ENCODE results near the gene PFDN6. TPM values are rescaled to one million over a fixed set of nuclear protein-coding genes. Genes with fewer than 3 reads are reported as not detected.

PFDN6 gene
- total and polyA plus RNA-seq, 9 of the 15 experiments (the other 6 are each of a cell fraction or from before 2014, with no cell fraction given), result 6.8 to 475 (median 216) TPM

DNA sequence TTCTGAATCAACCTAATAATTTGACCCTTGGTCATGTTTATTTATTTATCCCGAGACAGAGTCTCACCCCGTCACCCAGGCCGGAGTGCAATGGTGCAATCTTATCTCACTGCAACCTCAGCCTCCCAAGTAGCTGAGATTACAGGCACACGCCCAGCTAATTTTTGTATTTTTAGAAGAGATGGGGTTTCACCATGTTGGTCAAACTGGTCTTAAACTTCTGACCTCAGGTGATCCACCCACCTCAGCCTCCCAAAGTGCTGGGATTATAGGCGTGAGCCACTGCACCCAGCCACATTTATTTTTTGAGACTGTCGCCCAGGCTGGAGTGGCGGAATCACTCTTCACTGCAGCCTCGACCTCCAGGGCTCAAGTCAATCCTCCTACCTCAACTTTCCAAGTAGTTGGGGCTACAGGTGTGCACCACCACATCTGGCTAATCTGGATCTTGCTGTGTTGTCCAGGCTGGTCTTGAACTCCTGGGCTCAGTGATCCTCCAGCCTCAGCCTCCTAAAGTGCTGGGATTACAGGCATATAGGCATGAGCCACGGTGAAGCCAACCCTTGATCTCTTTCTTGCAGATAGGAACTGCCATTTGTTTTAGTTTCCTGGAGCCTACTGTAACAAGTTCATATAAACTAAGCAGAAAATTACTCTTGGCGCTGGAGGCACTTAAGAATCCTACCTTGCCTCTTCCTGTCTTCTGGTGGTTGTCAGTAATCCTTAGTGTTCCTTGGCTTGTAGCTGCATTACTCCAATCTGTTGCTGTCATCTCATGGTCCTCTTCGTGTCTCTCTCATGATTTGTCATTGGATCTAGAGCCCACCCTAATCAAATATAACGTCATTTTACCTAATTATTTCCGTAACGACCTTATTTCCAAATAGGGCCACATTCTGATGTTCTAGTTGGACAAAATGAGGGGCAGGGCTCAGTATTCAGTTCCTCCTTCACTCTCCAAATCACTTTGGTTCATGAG, 15.2 kb upstream of the PFDN6 start (continued):
- TF ChIP-seq SAP30 (IDR thresholded peaks at IDR 0.05; ENCODE audit: borderline replicate concordance, insufficient read depth, low read depth, low read length, poor library complexity, severe bottlenecking) (no peak), ZBED1 (IDR thresholded peaks at IDR 0.05) (0 out of 2 replicates have a peak, but pooled peaks have one; percentile 29), MCM5 (IDR thresholded peaks at IDR 0.05; ENCODE audit: low read depth) (no peak), HDAC1 (IDR thresholded peaks at IDR 0.05) (peak; percentile 47 to 76; a peak in 2 of 4 replicates), CHD1 (IDR thresholded peaks at IDR 0.05; ENCODE audit: low read length) (peak; percentile 53), RBM17 (IDR thresholded peaks at IDR 0.05; ENCODE audit: borderline replicate concordance, low read depth, low read length) (no peak), POLR2B (IDR thresholded peaks at IDR 0.05; ENCODE audit: low read depth, partially characterized antibody) (peak; percentile 59), HNRNPH1 (optimal IDR thresholded peaks at IDR 0.05; ENCODE audit: low read depth, low read length) (no peak), SUPT5H (IDR thresholded peaks at IDR 0.05) (peak; percentile 64), E2F3 (CRISPR knock-in tag; IDR thresholded peaks at IDR 0.05) (no peak), RBM15 (IDR thresholded peaks at IDR 0.05; ENCODE audit: insufficient read depth, low read length) (no peak), HDAC2 (IDR thresholded peaks at IDR 0.05) (peak; percentile 78), NFRKB (IDR thresholded peaks at IDR 0.05; ENCODE audit: low read depth) (no peak), ZBTB1 (CRISPR knock-in tag; IDR thresholded peaks at IDR 0.05; ENCODE audit: borderline replicate concordance, low read depth) (no peak), FOXK1 (CRISPR knock-in tag; IDR thresholded peaks at IDR 0.05; ENCODE audit: borderline replicate concordance) (0 out of 2 replicates have a peak, but pooled peaks have one; percentile 50), DNMT1 (IDR thresholded peaks at IDR 0.05) (no peak), NR2C2 (CRISPR knock-in tag; IDR thresholded peaks at IDR 0.05) (0 out of 2 replicates have a peak, but pooled peaks have one; percentile 13), NR2C2 (tag; IDR thresholded peaks at IDR 0.05) (no peak), FUS (optimal IDR thresholded peaks at IDR 0.05; ENCODE audit: low read depth, low read length) (no peak), NCOA4 (IDR thresholded peaks at IDR 0.05; ENCODE audit: partially characterized antibody) (no peak), DMBX1 (CRISPR knock-in tag; IDR thresholded peaks at IDR 0.05; ENCODE audit: borderline replicate concordance) (no peak), RNF2 (IDR thresholded peaks at IDR 0.05) (no peak)
- TF ChIP-seq, protein P1, sequence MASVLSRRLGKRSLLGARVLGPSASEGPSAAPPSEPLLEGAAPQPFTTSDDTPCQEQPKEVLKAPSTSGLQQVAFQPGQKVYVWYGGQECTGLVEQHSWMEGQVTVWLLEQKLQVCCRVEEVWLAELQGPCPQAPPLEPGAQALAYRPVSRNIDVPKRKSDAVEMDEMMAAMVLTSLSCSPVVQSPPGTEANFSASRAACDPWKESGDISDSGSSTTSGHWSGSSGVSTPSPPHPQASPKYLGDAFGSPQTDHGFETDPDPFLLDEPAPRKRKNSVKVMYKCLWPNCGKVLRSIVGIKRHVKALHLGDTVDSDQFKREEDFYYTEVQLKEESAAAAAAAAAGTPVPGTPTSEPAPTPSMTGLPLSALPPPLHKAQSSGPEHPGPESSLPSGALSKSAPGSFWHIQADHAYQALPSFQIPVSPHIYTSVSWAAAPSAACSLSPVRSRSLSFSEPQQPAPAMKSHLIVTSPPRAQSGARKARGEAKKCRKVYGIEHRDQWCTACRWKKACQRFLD (CRISPR knock-in tag; IDR thresholded peaks at IDR 0.05), result 0 out of 2 replicates have a peak, but pooled peaks have one; percentile 25
- TF ChIP-seq, protein P2, sequence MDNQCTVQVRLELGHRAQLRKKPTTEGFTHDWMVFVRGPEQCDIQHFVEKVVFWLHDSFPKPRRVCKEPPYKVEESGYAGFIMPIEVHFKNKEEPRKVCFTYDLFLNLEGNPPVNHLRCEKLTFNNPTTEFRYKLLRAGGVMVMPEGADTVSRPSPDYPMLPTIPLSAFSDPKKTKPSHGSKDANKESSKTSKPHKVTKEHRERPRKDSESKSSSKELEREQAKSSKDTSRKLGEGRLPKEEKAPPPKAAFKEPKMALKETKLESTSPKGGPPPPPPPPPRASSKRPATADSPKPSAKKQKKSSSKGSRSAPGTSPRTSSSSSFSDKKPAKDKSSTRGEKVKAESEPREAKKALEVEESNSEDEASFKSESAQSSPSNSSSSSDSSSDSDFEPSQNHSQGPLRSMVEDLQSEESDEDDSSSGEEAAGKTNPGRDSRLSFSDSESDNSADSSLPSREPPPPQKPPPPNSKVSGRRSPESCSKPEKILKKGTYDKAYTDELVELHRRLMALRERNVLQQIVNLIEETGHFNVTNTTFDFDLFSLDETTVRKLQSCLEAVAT (IDR thresholded peaks at IDR 0.05), result no peak
- TF ChIP-seq, protein P3, sequence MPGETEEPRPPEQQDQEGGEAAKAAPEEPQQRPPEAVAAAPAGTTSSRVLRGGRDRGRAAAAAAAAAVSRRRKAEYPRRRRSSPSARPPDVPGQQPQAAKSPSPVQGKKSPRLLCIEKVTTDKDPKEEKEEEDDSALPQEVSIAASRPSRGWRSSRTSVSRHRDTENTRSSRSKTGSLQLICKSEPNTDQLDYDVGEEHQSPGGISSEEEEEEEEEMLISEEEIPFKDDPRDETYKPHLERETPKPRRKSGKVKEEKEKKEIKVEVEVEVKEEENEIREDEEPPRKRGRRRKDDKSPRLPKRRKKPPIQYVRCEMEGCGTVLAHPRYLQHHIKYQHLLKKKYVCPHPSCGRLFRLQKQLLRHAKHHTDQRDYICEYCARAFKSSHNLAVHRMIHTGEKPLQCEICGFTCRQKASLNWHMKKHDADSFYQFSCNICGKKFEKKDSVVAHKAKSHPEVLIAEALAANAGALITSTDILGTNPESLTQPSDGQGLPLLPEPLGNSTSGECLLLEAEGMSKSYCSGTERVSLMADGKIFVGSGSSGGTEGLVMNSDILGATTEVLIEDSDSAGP (CRISPR knock-in tag; IDR thresholded peaks at IDR 0.05), result 0 out of 2 replicates have a peak, but pooled peaks have one; percentile 8

All from K562 (cell line).